Activated T-helper 1 cell treated with Interleukin-2 at 50 U/mL for 16 hours (primary cell): Measurements from ENCODE around the gene KCTD17.

Experiments
- DNase-seq: peaks from one replicate; pipeline ENCODE4 v3.0.0-alpha.2; 2020; ENCODE audit warnings: low read depth

Gene KCTD17

DNA sequence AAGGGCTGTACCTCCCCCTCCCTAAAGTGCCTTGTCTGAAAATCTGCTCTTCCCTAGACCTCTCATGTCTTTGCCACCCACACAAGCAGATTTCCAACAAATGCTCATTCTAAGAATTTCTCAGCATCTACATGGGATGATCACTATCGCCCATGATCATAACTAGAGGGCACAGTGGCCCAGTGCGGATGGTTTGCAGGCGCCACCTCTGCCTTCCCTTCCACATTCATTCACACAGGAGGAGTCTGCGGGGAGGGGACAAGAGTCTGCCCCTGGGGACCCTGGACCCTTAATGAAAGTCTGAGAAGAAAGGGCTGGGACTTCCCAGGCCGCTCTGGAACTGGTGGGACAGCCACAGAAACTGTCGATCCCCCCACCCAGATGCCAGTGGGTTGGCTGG, 28.9 kb downstream of the KCTD17 start:
- no peak for DNase-seq

DNA sequence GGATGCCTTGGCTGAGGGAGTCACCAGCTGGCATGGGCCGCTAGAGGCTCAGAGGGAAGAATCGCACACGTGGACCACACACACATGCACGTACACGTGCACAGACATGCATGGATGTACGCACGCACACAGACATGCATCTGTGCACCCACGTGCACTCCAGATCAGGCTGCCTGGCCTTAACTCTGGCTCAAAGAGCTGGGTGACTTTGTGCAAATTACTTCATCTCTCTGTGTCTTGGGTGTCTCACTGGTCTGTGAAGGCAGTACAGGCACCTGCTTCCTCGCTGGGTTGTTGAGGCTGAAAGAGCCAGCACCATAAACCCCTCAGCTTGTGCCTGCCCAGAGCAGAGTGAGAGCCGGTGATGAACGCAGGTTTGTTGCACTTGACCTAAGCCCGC, 29.3 kb downstream of the KCTD17 start:
- DNase-seq = no peak

DNA sequence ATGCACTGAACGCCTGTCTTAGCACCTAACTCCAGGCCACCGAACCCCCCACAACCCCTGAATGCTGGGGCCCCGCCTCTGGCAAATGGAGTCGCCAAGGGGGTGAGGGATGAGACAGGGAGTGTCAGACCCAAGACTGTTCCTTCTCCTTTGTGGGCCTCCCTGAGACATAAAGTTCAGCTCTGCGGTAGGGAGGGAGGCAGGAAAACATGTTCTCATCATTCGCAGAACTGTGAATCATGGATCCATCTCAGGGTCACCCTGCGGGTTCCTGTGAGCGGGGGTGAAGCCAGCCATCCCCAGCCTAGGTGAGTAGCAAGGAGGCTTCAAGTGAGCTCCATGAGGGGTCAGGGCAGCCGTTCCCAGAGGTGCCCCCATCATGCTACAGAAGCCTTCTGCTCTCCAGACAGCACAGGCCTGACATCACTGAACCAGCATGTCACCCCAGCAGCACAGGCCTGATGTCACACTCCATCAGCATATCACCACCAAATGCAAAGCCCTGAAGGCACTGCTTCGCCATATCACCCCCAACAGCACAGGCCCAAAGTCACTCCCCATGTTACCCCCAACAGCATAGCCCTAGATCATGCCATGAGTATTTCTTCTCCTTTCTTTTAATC, 30.8 kb downstream of the KCTD17 start:
- DNase-seq = no peak

DNA sequence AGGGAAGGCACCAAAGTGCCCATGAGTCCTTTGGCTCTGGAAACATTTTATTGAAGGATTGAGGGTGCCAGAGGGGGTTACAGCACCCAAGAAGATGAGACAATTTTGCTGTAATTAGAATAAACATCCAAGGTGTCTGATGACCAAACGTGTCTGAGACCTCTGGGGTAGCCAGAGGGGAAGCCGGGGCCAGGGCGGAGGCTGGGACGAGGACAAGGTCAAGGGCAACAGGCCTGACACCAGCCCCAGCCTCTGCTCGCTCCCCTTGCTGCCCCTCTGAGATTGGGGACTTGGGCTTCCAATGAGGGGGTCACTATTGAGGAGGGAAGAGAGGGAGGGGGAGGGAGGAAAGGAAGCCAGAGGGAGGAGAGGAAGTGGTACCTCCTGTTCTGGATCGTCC, 32.4 kb downstream of the KCTD17 start:
- DNase-seq = no peak

DNA sequence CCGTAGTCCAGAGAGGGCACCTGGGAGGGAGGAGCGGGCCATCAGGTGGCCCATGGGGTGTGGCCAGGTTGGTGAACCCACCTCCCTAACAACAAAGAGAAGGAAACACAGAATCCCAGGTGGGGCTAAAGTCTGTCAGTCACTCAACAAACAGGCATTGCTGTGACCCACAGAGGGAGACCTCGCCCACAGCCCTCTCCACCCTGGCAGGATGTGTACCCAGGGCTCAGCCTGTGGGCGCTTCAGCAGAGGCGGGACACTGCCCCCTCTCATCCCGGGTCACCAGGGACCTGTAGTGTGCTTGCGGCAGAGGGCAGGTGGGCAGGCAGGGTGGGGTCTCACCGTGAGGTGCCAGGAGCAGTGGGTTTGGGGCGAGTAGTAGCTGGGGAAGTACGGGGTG, 32.8 kb downstream of the KCTD17 start:
- no peak for DNase-seq

DNA sequence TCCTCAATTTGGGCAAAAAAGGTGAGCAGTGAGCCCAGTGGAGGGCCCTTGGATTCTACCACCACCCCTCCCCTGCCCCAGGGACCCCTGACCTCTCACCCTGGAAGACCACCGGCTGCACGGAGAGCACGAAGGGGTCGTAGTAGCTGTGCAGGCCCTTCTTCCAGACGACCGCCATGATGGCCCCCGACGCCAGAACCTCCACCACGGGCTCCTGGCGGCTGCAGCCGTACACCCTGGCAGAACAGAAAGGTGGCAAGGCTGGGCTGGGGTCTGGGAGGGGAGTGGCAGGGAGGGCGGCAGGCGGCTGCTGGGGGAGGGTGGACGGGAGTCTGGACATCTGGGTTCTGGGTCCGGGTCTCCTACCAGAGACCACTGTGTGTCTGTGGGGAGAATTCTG, 34.6 kb downstream of the KCTD17 start:
- DNase-seq = no peak

GRCh38 chr22:37088108-37088605, 36.6 kb downstream of the KCTD17 start:
- no peak for DNase-seq

- no peak for DNase-seq
Measured at GRCh38 chr22:37088750-37089408, 37.3 kb downstream of the KCTD17 start.

GRCh38 chr22:37089434-37089833, 37.9 kb downstream of the KCTD17 start:
- DNase-seq = no peak

DNA sequence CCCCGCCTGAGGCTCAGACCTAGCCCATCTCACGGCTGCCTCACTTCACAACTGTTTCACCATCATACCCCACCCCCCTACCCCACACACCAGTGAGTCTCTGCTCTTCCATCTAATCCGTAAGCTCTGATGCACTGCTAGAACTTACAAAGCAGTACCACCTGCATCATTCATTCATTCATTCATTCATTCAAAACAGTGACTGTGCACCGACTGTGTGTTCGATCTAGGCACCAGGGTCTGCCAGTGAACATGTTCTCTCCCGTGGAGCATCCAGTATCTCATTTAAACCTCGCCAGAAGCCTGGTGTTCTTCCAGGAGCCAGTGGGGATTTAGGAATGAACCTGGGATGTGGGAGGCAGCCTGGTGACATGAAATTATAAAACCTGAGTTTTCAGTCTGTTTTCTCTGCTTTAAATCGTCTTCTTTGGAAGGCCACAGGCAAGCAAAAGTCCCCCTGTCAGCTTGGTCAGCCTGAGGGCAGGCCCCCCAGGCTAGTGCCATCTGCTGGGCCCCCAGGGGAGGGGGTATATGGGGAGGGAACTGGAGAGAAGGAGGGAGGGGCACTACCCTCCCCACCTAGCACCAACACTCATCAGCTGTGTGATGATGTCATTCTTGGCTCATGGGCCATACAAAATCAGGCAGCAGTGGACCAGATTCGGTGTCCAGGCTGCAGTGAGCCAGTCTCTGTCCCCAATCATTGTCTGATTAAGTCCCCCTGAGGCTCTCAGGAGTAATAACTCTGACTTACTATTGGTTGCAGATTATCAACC, 39.6 kb downstream of the KCTD17 start:
- DNase-seq = no peak

DNA sequence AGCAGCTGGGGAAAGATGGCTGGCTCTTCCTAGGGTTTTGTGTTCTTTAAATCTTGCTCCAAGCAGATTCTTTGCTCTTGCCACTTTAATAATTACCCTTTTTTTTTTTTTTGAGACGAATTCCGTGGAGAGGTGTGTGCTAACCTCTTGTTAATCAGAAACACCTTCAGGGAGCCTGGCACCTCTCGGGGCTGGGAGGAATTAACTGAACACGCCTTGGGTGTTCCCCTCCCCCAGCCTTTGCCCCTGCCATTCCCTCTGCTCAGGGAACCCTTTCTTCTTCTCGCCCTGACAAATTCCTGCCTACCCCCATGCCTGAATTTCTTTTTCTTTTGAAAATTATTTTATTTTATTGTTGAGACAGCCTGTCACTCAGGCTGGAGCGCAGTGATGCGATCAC, 40.5 kb downstream of the KCTD17 start:
- DNase-seq = no peak

- no peak for DNase-seq
Measured at GRCh38 chr22:37092997-37093396, 41.5 kb downstream of the KCTD17 start.

DNA sequence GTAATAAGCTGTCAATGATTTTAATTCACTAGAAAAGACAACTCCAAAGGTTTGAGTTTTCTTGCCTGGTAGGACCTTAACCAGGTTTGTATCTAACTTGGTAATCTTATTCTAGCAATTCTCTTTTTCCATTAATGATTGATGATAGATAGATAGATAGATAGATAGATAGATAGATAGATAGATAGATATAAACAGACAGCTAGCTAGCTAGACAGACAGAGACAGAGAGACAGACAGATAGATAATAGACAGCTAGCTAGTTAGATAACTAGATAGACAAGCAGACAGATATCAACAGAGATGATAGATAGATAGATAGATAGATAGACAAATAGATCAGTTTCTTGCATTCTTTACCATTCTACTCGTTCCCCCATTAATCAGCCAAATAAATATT, 42.7 kb downstream of the KCTD17 start:
- no peak for DNase-seq

DNA sequence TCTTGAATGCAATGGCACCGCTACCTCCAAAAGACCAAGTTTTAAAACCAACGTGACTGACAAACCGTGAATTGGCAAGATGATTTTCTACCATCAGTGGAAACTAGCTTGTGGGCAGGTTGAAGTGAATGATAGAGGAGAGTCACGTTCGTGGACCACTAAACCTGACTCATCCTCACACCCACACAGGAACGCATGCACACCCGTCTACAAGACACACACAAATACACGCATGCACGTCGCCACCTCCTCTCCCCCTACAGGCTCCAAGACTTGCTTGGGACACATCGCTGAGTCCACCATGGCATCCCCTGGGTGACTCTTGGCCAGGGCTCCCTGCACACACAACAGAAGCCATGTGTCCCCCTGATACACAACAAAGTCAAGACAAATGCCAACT, 43.6 kb downstream of the KCTD17 start:
- DNase-seq = no peak

DNA sequence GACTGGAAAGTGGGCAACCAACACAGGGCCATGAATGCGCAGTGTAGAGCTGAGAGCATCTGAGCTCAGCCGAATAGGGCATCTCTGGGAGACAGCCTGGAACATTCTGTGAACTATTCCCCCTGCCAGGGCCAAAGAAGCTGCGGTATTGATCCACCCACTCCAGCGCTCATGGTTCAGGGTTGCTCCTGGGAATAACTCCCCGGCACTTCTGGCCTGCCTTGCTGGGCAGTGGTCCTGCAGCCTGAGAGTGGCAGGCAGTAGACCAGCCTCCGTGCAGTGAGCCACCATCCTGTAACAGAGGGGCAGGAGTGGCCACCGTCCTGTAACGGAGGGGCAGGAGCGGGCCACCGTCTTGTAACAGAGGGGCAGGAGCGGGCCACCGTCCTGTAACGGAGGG, 45.8 kb downstream of the KCTD17 start:
- DNase-seq = no peak

DNA sequence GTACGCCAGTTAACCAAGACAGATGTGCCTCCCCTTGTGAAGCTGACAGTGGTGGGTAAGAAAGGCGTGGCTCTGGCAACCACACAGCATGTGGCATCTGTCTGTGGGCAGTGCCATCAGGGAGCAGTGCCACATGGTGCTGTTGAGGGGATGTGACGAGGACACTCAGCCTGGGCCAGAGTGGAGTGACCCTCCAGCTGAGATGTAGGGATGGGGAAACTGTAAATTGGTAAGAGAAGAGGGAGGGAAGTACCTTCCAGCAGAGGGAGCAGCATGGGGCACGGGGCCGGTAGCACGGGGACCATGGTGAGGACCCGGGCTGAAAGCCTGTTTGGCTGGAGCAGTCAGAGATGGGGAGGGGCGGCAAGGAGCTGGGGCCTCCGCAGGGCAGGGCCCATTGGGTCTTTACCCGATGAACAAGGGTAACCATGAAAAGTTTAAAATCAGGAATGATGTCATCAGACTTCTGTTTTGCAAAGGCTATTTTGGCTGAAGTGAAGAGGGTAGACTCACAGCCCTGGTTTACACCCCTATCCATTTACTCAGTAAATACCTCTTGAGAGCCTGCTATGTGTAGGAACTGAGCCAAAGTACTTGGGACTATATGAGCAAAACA, 47.5 kb downstream of the KCTD17 start:
- no peak for DNase-seq

- no peak for DNase-seq
Measured at GRCh38 chr22:37100589-37101127, 49.1 kb downstream of the KCTD17 start.

DNA sequence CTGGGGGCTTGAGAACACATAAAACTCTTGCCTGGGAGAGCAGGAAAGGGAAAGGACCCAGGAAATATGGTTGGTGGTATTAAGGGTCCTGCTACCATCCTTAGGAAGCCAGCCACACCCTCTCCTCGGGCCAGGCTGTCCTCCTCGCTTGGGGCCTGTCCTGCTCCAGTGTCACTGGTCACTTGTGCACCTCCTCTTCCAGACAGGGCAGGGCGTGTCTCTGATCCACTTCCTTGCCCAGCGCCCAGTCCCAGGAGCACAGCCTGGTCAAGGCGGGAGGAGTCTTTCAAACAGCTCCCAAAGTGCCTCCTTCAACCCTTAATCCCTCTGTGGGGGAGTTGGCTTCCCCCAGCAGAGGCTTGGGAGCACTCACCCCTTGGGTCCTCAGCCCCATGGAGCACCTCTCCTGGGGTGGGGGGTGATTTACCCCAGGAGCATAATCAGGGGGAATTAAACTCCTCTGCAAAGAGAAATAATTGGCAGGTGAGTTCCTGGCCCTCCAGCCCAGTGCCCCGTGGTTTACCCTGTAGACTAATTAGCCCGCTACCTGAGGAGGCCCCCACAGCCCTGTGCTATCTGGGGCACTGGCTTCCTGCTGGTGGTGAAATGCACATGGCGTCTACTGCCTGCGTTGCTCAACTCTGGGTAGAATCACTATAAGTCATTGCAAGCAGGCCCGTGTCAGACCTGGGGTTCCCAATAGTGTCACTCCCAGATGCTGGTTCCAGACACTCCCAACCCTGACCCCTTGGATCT, 49.9 kb downstream of the KCTD17 start:
- DNase-seq = no peak

GRCh38 chr22:37103151-37103550, 51.6 kb downstream of the KCTD17 start:
- DNase-seq = no peak

- DNase-seq = no peak
Measured at GRCh38 chr22:37103656-37104452, 52.3 kb downstream of the KCTD17 start.

- no peak for DNase-seq
Measured at GRCh38 chr22:37105154-37105553, 53.6 kb downstream of the KCTD17 start.
